ENCODE data around the gene PHF23.
A peak's percentile ranks its signal among the peaks of the same experiment; 100 is the strongest.

The PHF23 gene

DNA sequence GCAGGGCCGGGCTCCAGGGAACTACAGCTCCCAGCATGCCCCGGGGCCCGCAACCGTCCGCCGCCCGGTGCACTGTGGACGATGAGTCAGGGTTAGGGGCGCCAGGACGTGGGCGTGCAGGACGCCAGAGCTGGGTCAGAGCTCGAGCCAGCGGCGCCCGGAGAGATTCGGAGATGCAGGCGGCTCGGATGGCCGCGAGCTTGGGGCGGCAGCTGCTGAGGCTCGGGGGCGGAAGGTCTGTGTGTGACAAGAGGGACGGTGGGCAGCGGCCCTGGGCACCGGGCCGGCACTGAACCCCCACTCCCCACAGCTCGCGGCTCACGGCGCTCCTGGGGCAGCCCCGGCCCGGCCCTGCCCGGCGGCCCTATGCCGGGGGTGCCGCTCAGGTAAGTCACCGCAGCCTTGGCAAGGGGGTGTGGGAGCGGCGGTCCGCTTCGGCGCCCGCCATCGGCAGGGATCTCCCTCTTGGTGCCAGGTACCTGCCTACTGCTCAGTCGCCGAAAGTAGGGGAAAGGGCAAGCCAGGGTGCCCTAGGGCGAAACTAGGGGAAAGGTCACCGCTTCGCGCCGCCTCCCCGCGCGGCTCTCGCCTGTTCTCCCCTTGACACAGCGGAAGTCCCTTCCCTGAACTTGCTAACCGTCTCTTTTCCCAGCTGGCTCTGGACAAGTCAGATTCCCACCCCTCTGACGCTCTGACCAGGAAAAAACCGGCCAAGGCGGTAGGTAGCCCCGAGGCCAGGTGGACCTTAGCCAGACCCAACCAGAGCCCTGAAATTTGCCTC lies 19.3 kb downstream of the PHF23 start, which contains the start of the genes ACADVL and DLG4:
TSS of gene ACADVL (plus strand) at position 127 of the 781 bp plus-strand sequence. CDS start at position 174, 47 bp downstream.
TSS of gene DLG4 (minus strand) at position 25 of the 781 bp plus-strand sequence.
- DNase-seq (ENCODE audit: low spot score), result peak; percentile 86

GRCh38 chr17:7219229-7219811 lies 19.9 kb downstream of the PHF23 start:
- no peak for DNase-seq (ENCODE audit: low spot score)

GRCh38 chr17:7218758-7219157 lies 20.5 kb downstream of the PHF23 start:
- no peak for DNase-seq (ENCODE audit: low spot score)

DNA sequence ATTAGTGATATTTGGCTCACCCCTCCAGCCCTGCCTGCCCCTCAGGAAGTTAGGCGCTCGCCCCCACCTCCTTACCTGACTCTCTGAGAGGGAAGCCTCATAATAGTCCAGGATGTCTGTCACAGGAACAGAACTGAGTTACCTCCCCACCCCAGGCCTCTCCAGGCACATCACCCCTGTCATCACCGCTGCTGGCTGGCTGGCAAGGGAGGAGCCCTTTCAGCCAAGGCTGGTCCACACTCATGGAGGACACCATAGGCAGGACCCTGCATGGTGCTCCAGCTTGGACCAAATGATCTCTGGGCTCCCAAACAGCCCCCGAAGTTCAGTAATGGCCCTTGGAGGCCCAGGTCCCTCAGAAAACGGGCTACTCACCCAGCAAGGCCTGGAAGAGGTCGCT lies 21.1 kb downstream of the PHF23 start:
- no peak for DNase-seq (ENCODE audit: low spot score)

DNA sequence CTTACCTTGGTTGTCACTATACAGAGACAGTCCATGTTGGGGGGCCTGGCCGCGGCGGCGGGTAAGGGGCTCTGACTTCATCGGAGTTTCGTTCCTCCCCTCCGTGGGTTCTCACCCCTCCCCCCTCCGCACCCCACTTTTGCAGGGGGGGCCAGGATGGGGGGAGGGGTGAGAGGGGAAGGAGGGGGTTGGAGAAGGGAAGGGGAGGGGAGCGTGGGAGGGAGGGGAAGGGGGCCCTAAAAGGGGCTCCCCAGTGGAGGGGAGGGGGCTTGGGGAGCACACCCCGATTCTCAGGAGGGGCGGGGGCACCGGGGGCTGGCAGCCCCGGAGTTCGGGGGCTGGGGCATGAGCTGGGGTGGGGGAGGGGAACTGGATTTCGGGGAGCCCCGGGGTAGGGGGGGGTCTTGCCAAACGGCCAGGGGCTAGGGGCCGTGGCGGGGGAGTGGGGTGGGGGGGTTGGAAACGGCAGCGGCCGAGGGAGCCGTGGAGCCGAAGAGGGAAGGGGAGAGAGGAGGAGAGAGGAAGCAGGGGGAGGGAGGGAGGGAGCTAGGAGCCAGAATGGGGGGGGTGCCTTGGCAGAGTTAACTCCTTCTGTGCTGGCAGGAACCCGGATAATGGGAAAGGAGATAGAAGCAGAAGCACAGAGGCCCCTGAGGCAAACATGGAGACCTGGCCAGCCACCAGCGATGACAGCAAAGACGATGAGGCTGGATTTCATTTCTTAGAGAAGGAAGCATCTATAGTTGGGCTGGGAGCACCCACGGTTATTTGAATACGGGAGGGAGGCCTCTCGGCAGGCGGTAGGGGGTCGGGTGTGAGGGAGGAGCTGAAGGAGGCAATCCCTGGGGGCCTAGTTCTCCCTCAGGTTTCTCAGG lies 21.9 kb downstream of the PHF23 start:
- no peak for DNase-seq (ENCODE audit: low spot score)

DNA sequence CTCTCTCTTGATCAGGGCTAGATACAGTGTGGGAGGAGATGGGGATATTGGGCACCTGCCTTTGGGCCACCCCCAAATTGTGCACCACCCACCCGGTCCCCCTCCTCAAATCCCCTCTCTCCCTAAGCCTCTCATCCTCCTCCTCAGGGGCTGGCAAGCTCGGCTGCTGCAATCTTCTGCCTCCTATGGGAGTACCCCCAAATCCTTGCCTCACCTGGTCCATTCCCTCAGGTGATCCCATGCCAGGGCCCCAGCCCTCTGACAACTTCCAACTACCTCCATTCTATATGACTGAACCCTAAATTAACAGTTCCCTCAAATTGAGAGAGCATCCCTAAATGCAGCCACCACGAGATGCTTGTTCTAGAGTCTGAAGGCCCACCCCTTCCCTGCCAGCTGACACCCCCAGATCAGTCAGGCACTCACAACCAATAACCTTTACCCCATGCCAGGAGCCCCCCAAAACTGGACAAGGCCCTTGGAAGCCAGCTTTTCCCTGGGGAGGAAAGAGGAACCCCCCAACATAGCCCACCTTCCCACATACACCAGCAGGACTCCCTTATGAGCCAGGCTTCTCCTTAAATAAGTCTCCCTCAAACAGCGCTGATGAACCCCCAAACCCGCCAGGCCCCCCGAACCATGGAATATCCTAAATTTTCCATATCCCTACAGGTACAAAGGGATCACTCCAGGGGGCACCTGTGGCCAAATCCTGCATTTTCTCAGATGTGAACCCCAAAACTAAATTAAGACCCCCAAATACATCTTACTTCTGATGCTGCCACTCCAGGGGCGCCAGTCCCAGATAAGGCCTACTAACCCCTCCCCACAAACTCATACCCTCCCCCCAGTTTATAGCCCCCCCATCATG lies 22.8 kb downstream of the PHF23 start:
- DNase-seq (ENCODE audit: low spot score), result no peak

DNA sequence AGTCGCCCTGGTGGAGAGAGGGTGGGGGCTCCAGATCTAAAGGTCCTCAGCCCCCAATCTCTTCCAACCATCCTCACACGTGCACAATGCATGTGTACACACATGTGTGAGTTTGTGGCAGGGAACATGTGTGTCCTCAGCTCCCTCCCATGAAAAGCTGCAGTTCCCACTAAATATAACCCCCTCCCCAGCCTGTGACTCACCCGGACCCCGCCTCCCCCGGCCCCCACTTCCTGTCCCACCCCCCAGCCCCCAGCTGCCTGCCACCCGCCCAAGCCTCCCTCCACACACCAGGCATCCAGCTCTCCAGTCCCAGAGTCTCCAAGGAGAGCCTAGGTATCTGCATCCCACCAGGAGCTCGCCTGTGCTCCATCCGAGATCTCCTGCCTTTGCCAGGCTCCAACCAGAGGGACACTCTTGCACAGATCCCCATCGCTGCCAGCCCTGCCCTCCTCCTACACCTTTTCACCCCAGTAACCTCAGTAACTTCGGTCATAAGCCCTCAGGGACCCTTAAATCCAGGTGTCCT lies 23.5 kb downstream of the PHF23 start:
- no peak for DNase-seq (ENCODE audit: low spot score)

GRCh38 chr17:7215136-7215638 lies 24.1 kb downstream of the PHF23 start:
- no peak for DNase-seq (ENCODE audit: low spot score)

DNA sequence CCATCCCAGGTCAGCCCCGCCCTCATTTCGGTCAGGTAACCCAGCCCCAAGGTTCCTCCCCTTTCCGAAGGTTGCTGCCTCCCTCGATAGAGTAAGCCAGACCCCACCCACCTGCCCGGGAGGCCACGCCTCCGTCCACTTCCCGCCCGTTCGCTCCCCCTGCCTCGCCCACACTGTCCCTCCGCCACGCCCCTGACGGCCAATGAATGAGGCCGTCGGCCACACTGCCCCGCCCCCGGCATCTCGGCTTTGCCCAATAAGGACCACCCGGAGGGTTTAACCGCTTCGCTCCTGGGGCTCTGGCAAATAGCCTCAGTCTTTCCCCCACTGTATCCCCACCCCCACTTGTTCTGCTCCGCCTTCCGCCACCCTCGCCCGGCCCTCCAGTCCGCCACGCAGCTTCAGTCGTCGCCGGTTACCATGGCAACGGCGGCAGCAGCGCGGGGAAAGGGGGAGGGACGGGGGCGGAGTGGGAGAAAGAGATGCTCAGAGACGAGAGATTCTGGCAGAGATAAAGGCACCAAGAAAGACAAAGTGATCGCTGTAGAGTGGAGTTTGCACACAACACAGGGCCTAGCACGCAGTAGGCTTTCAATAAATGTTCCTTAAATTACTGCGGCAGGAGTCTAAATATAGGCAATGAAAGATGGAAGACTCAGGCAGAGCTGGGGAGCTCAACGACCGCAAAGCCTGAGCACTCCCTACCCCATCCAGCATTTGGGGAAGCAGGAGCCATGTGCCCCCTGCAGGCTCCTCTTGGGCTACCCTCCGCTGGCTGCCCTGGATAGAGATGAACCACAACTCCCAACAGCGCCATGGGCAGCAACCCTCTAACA lies 24.7 kb downstream of the PHF23 start:
- peak; percentile 93 for DNase-seq (ENCODE audit: low spot score)

- peak; percentile 79 for DNase-seq (ENCODE audit: low spot score)
Measured at GRCh38 chr17:7213895-7214299, 25.4 kb downstream of the PHF23 start.

- no peak for DNase-seq (ENCODE audit: low spot score)
Measured at GRCh38 chr17:7211491-7212273, 27.6 kb downstream of the PHF23 start.

DNA sequence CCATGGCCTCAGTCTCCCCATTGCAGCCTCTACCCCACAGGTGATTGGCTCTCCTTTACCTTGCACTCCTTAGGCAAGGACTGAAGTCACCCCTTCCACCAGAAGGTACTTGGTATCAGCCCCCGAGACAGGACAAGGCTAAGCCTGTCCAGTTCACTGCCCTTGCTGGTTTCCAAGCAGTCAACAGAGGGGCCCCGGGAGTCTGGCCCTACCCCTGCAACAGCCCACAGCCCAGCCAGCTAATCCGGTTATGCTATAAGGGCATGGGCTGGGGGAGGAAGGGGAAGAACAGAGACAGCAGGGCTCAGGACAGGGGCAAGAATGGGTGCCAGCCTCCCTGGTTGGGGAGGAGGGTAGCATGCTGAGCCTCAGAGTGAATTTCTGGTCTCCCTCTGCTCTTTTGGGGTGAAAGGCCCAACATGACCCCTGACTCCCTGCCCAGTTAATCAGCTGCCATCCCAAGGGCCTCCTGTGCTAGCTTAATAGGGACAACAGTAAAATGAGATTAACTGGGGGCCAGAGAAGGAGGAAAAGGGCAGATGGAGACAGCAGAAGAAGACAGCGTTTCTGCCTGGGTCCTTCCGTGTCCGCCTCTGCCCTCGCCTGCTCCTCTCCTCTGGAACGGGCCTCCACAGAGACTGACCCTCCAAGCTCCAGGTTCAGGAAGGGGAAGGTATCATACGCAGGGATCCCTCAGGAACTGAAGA lies 30.4 kb downstream of the PHF23 start:
- no peak for DNase-seq (ENCODE audit: low spot score)

DNA sequence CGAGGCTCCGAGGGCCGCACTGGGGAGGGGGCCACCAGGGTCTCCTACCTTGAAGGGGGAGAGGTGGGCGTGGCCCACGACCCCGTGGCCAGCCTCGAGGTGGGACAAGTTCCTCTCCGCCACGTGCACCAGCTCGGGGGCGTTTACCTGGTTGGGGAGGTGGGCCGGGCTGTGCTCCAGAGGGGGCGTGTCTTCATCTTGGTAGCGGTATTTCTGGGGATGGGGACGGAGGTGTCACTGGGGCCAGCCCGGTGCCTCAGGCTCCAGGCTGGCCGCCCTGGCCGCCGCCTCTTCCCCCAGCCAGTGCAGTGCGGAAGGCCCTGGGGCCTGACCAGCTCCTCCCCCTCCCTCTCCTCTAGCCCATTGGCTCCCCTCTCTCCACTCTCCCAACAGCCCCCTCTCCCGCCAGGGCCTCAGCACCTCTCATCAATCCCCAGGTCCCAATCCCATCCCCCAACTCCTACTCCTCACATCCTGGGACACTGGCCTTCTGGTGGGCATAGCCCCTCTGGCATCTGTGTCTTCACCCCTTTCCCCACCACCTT lies 31.2 kb downstream of the PHF23 start:
- DNase-seq (ENCODE audit: low spot score), result no peak

DNA sequence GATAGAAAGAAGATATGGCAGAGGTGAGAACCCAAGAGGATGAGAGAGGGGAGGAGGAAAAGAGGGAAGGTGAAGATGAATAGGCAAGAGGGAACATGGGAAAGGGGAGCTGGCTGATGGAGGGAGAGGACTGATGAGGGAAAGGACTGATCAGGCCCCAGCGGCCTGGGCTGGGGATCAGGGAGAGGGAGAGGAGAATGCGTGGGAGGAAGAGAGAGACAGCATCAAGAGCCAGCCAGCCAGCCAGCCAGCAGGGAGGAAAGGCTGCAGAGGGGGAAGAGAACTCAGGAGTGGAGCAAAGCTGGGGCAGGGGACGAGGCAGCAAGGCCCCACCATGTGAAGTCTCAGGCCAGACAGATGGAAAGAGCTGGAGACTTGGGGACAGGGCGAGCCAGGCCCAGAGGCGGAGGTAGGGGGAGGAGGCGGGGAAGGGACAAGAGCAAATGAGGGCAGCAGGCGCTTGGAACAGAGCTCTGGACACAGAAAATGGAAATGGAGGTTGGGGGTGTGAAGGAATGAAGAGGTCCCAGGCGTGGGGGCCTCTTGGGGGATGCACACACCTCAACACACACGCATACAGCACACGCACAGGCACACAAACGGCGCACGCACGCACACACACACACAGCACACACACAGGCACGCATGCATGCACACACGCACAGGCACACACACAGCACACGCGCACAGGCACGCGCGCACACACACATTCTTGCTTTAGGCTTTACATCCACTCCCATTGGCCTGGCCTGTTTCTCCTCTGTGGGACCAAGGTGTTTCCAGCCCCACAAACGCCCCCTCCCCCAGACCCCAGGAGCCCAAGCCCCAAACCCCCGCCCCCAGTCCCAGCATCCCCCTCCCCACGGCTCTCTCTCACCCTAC lies 31.9 kb downstream of the PHF23 start:
- DNase-seq (ENCODE audit: low spot score), result no peak

GRCh38 chr17:7205561-7205960 lies 33.7 kb downstream of the PHF23 start:
- no peak for DNase-seq (ENCODE audit: low spot score)

DNA sequence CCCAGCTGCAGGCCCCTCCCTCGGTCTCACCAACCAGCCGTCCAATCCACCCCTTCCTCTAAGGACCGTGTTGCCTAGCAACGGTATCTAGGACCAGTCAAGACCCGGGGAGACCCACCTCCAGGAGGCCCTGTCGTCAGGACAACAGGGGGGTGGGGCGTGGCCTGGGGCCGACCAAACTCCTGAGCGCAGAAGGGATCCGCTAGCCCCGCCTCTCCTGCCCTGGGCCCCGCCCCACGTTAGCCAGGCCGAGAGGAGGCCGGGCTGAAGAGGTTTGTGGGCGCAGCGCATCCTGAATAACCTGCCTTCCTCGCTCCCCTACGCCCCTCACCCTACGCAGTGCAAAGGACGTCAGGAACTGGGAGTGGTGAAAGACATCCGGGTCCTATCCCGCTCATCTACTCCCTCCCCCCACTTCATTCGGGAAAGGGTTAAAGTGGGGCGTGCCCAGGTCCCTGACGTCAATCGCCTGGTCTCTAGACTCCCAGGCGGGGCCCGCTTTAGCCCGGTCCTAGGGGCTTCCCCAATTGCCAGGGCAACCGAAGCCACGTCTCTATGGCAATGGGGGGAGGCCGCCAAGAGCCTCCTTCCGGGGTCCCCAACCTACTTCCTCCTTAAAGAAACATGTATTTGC lies 34.3 kb downstream of the PHF23 start:
- peak; percentile 81 for DNase-seq (ENCODE audit: low spot score)

DNA sequence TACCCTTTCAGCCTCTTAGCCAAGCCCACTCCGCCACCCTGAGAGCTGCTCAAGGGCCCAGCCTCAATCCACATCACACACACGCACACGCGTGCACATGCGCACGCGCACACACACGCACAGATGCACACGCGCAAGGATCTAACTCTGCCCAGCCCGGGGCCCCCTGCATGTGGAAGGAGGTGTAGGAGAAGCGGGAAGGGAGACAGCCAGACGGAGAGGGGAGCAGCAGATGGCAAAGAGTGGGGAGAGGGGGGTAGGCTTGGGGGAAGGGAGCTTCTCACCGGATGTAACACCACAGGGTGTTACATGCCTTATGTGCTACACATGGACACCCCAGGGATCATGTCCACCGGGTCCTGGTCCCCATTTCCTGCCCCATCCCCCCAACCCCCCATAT lies 34.9 kb downstream of the PHF23 start:
- no peak for DNase-seq (ENCODE audit: low spot score)

Data from putamen (tissue), 1 donor.